Suprapubic skin (tissue), 4 donors: ENCODE results near the gene BMPR2. TPM values are rescaled to one million over a fixed set of nuclear protein-coding genes. Genes with fewer than 3 reads are reported as not detected.
"Not testable (repeated sequence)": the region's sequence is repeated elsewhere in the genome, so short reads cannot be mapped to it uniquely, and the experiment has no call there.

Experiments used
- DNase-seq, 2 donors: peaks; one replicate each; pipeline ENCODE4 v3.0.0-alpha.2; 2019; ENCODE audit warnings: low spot score in 2 of 2
- H3K27ac ChIP-seq: fragments of 200-600 bp; sonication (generic); one replicate; pipeline ENCODE4 v1.5.1; 2019
- H3K27me3 ChIP-seq: fragments of 200-600 bp; sonication (generic); one replicate; pipeline ENCODE4 v1.5.1; 2019
- H3K36me3 ChIP-seq: fragments of 200-600 bp; sonication (generic); one replicate; pipeline ENCODE4 v1.5.1; 2019
- H3K4me1 ChIP-seq: fragments of 200-600 bp; sonication (generic); one replicate; pipeline ENCODE4 v1.5.1; 2019
- H3K4me3 ChIP-seq: fragments of 200-600 bp; sonication (generic); one replicate; pipeline ENCODE4 v1.5.1; 2019; ENCODE audit warnings: mild to moderate bottlenecking
- H3K9me3 ChIP-seq: fragments of 200-600 bp; sonication (generic); one replicate; pipeline ENCODE4 v1.5.1; 2019
- EP300 ChIP-seq: sonication (generic); formaldehyde crosslinking; IDR thresholded peaks from one replicate; pipeline ENCODE4 v1.6.1; 2017; ENCODE audit warnings: antibody characterized with exemption
- POLR2A ChIP-seq, 2 donors: fragments of 450-650 bp; IDR thresholded peaks; one replicate each; pipeline ENCODE4 v1.6.1; 2017; ENCODE audit warnings: antibody characterized with exemption in 2 of 2, mild to moderate bottlenecking in 2 of 2, moderate library complexity in 2 of 2
- POLR2AphosphoS5 ChIP-seq, 3 donors: sonication (generic); formaldehyde crosslinking; IDR thresholded peaks; one replicate each; pipeline ENCODE4 v1.6.1; 2017; ENCODE audit warnings: antibody characterized with exemption in 3 of 3
- WGBS: methylation state at CpG from one replicate; pipeline ENCODE4 v1.1.5; 2018; 5-methylcytosine and 5-hydroxymethylcytosine counted together
- total RNA-seq, 4 donors: library from RNA; depleted of rRNA; stranded (reverse); fragments of >200 nt; gene quantifications; one replicate each; pipeline ENCODE4 v1.1.0, GENCODE V29; 2016
- TF ChIP-seq, protein P1 (sequence below), 2 donors: fragments of 200-600 bp in 1 of 2; fragments of 450-650 bp in 1 of 2; sonication (generic) in 1 of 2; IDR thresholded peaks; one replicate each; pipeline ENCODE4 v1.5.1; 2016 to 2019; ENCODE audit warnings: antibody characterized with exemption in 2 of 2, mild to moderate bottlenecking in 1 of 2, moderate library complexity in 1 of 2

Gene BMPR2
- total RNA-seq, 4 donors from 2014 or later: 37.8 to 47.1 (median 42.3) TPM

DNA sequence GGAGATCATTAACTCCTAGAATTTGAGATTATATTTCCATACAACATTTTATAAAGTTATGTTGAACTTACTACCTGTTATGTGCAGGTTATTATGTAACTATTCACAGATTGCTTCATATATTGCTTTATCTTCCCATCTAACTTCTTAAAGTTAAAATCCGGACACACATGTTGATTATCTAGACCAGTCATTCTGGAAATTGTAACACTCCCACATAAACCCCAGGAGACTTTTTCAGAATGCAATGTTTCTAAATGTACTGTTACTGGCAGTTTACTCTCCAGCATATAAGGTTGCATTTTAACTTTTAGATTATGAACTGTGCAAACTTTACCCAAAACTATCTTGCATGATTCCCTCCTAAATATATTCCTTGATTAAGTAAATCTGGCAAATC, 188.1 kb downstream of the BMPR2 start:
- WGBS: 30% methylated on average over 1 of the region's 1 CpG
- no peak for TF ChIP-seq POLR2AphosphoS5 (IDR thresholded peaks at IDR 0.05)
- TF ChIP-seq, protein P1, sequence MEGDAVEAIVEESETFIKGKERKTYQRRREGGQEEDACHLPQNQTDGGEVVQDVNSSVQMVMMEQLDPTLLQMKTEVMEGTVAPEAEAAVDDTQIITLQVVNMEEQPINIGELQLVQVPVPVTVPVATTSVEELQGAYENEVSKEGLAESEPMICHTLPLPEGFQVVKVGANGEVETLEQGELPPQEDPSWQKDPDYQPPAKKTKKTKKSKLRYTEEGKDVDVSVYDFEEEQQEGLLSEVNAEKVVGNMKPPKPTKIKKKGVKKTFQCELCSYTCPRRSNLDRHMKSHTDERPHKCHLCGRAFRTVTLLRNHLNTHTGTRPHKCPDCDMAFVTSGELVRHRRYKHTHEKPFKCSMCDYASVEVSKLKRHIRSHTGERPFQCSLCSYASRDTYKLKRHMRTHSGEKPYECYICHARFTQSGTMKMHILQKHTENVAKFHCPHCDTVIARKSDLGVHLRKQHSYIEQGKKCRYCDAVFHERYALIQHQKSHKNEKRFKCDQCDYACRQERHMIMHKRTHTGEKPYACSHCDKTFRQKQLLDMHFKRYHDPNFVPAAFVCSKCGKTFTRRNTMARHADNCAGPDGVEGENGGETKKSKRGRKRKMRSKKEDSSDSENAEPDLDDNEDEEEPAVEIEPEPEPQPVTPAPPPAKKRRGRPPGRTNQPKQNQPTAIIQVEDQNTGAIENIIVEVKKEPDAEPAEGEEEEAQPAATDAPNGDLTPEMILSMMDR (IDR thresholded peaks at IDR 0.05): no peak
- no peak for TF ChIP-seq EP300
- TF ChIP-seq POLR2A (IDR thresholded peaks at IDR 0.05): no peak
- no peaks in the 10 kb centered on the region for H3K9me3 ChIP-seq

GRCh38 chr2:202566286-202566685, 190.2 kb downstream of the BMPR2 start:
- DNase-seq: no peak
- 40% methylated on average over 2 of the region's 2 CpGs for WGBS
- Histone ChIP-seq H3K36me3 (no peaks in the 10 kb centered on the region), H3K4me3 (no peak overlapping the region), H3K4me1 (no peaks in the 10 kb centered on the region), H3K27ac (no peak overlapping the region), H3K27me3 (no peaks in the 10 kb centered on the region), H3K9me3 (no peaks in the 10 kb centered on the region)
- TF ChIP-seq POLR2A (IDR thresholded peaks at IDR 0.05): no peak

More for the DNA sequence above, 188.1 kb downstream of the BMPR2 start:
- H3K36me3 ChIP-seq: peaks cover 10% of the 10 kb centered on the region
- no peaks in the 10 kb centered on the region for H3K4me1 ChIP-seq
- H3K27me3 ChIP-seq: no peaks in the 10 kb centered on the region
- H3K4me3 ChIP-seq: no peak overlapping the region
- H3K27ac ChIP-seq: no peak overlapping the region
- DNase-seq: no peak

- H3K4me1 ChIP-seq: no peaks in the 10 kb centered on the region
- no peak overlapping the region for H3K4me3 ChIP-seq
- TF ChIP-seq POLR2A (IDR thresholded peaks at IDR 0.05) (no peak), POLR2AphosphoS5 (IDR thresholded peaks at IDR 0.05) (no peak), EP300 (no peak)
- TF ChIP-seq, protein P1 (IDR thresholded peaks at IDR 0.05): no peak
- H3K27ac ChIP-seq: no peak overlapping the region
- WGBS: 88% methylated on average over 2 of the region's 2 CpGs
- H3K27me3 ChIP-seq: no peaks in the 10 kb centered on the region
- no peak for DNase-seq
- no peaks in the 10 kb centered on the region for H3K9me3 ChIP-seq
- no peaks in the 10 kb centered on the region for H3K36me3 ChIP-seq
Observed at GRCh38 chr2:202574541-202574940, 198.4 kb downstream of the BMPR2 start.

GRCh38 chr2:202575194-202575593, 199.1 kb downstream of the BMPR2 start:
- H3K9me3 ChIP-seq, H3K4me3 ChIP-seq, H3K36me3 ChIP-seq, DNase-seq, H3K27ac ChIP-seq, H3K4me1 ChIP-seq, H3K27me3 ChIP-seq: not testable (repeated sequence)
- 96% methylated on average over 5 of the region's 5 CpGs for WGBS

- Histone ChIP-seq H3K27me3 (no peaks in the 10 kb centered on the region), H3K36me3 (no peaks in the 10 kb centered on the region), H3K4me3 (no peak overlapping the region), H3K4me1 (no peaks in the 10 kb centered on the region), H3K27ac (no peak overlapping the region), H3K9me3 (no peaks in the 10 kb centered on the region)
- TF ChIP-seq, protein P1 (IDR thresholded peaks at IDR 0.05): no peak
- TF ChIP-seq POLR2A (IDR thresholded peaks at IDR 0.05) (no peak), POLR2AphosphoS5 (IDR thresholded peaks at IDR 0.05) (no peak), EP300 (no peak)
- DNase-seq: no peak
- WGBS: 79% methylated on average over 10 of the region's 10 CpGs
Observed at GRCh38 chr2:202577250-202578183, 201.4 kb downstream of the BMPR2 start.

DNA sequence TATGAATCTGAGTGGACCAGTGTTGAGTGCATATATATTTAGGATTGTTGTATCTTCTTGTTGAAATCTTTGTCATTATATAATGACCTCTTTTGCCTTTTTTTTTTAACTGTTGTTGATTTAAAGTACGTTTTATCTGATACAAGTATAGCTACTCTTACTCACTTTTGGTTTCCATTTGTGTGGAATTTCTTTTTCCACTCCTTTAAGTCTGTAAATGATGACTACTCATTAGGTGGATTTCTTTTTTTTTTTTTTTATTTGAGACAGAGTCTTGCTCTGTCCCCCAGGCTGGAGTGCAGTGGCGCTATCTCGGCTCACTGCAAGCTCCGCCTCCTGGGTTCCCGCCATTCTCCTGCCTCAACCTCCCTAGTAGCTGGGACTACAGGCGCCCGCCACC, 206.7 kb downstream of the BMPR2 start:
- not testable (repeated sequence) for H3K27ac ChIP-seq, H3K27me3 ChIP-seq, H3K4me3 ChIP-seq, DNase-seq, H3K36me3 ChIP-seq, H3K4me1 ChIP-seq, H3K9me3 ChIP-seq
- WGBS: 85% methylated on average over 7 of the region's 7 CpGs
